BLaER1 (cell line): ENCODE measurements around the gene PARK7.

Experiments used
- H3K27ac ChIP-seq: shearing (Covaris generic); formaldehyde crosslinking; 2 replicates; pipeline ENCODE4 v1.8.1; 2022
- H3K27me3 ChIP-seq: shearing (Covaris generic); formaldehyde crosslinking; 2 replicates; pipeline ENCODE4 v1.8.1; 2022
- H3K36me3 ChIP-seq: shearing (Covaris generic); formaldehyde crosslinking; 2 replicates; pipeline ENCODE4 v1.8.1; 2022
- H3K4me1 ChIP-seq: shearing (Covaris generic); formaldehyde crosslinking; 2 replicates; pipeline ENCODE4 v1.8.1; 2022
- H3K4me2 ChIP-seq: shearing (Covaris generic); formaldehyde crosslinking; 2 replicates; pipeline ENCODE4 v1.8.1; 2022
- H3K4me3 ChIP-seq: shearing (Covaris generic); formaldehyde crosslinking; 2 replicates; pipeline ENCODE4 v1.8.1; 2022
- H3K9ac ChIP-seq: shearing (Covaris generic); formaldehyde crosslinking; 2 replicates; pipeline ENCODE4 v1.8.1; 2022
- H3K9me3 ChIP-seq: shearing (Covaris generic); formaldehyde crosslinking; 2 replicates; pipeline ENCODE4 v1.8.1; 2022
- H4K20me1 ChIP-seq: shearing (Covaris generic); formaldehyde crosslinking; 2 replicates; pipeline ENCODE4 v1.8.1; 2022
- Cebpa-rat ChIP-seq: shearing (Covaris generic); IDR thresholded peaks from 2 replicates; pipeline ENCODE4 v1.8.1; 2022

The PARK7 gene

GRCh38 chr1:7992885-7993284, 31.4 kb downstream of the PARK7 start:
- H4K20me1 ChIP-seq, result no peaks in the 10 kb centered on the region
- TF ChIP-seq Cebpa-rat, result no peak
- H3K27me3 ChIP-seq, result no peaks in the 10 kb centered on the region
- H3K36me3 ChIP-seq, result peaks cover 27% of the 10 kb centered on the region
- H3K4me3 ChIP-seq, result no peak overlapping the region
- no peak overlapping the region for H3K9ac ChIP-seq
- no peak overlapping the region for H3K27ac ChIP-seq
- H3K9me3 ChIP-seq, result no peaks in the 10 kb centered on the region
- peaks cover 21% of the 10 kb centered on the region for H3K4me1 ChIP-seq
- H3K4me2 ChIP-seq, result peak overlapping the region; percentile 73

DNA sequence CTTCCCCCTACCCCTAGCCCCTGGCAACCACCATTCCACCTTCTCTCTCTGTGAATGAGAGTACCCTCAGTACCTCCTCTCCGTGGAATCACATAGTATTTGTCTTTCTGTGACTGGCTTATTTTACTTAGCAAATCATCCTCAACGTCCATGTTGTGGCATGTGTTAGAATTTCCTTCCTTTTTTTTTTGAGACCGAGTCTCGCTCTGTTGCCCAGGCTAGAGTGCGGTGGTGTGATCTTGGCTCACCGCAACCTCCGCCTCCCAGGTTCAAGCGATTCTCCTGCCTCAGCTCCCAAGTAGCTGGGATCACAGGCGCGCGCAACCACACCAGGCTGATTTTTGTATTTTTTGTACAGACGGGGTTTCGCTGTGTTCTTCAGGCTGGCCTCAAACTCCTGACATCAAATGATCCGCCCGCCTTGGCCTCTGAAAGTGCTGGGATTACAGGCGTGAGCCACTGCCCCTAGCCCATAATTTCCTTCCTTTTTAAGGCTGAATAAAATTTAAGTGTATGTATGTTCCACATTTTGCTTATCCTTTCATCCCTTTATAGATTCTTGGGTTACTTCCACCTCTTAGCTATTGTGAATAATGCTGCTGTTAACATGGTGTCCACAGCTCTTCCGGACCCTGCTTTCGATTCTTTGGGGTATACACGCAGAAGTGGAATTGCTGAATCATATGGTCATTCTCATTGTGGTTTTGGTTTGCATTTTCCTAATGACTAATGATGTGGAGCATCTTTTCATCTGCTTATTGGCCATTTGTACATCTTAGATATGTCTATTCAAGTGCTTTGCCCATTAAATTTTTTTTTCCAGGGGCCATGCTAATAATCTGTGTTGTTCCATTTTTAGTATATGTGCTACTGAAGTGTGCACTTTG, 32.3 kb downstream of the PARK7 start:
- Histone ChIP-seq H3K4me1 (peaks cover 21% of the 10 kb centered on the region), H3K36me3 (peaks cover 23% of the 10 kb centered on the region), H3K9ac (no peak overlapping the region), H3K4me2 (peak overlapping the region; percentile 73), H3K9me3 (no peaks in the 10 kb centered on the region), H3K4me3 (no peak overlapping the region), H3K27me3 (no peaks in the 10 kb centered on the region), H3K27ac (no peak overlapping the region), H4K20me1 (no peaks in the 10 kb centered on the region)
- TF ChIP-seq Cebpa-rat, result no peak

DNA sequence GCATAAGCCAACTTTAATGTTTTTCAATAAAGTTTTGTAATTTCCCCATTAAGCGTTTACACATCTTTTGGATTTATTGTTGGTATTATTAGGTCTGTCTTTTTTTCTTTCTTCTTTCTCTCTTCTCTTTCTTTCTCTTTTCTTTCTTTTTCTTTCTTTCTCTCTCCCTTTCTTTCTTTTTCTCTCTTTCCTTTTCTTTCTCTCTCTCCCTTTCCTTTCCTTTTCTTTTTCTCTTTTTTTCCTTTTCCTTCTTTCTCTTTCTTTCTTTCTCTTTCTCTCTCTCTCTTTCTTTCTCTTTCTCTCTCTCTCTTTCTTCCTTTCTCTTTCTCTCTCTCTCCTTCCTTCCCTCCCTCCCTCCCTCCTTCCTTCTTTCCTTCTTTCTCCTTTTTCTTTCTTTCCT, 33.3 kb downstream of the PARK7 start:
- peaks cover 21% of the 10 kb centered on the region for H3K4me1 ChIP-seq
- no peaks in the 10 kb centered on the region for H4K20me1 ChIP-seq
- H3K27ac ChIP-seq, result no peak overlapping the region
- H3K9me3 ChIP-seq, result no peaks in the 10 kb centered on the region
- H3K9ac ChIP-seq, result no peak overlapping the region
- no peak overlapping the region for H3K4me3 ChIP-seq
- peaks cover 13% of the 10 kb centered on the region for H3K36me3 ChIP-seq
- H3K4me2 ChIP-seq, result peak overlapping the region; percentile 73; the same call in 1 of the 2 replicates
- H3K27me3 ChIP-seq, result no peaks in the 10 kb centered on the region
- TF ChIP-seq Cebpa-rat, result no peak

DNA sequence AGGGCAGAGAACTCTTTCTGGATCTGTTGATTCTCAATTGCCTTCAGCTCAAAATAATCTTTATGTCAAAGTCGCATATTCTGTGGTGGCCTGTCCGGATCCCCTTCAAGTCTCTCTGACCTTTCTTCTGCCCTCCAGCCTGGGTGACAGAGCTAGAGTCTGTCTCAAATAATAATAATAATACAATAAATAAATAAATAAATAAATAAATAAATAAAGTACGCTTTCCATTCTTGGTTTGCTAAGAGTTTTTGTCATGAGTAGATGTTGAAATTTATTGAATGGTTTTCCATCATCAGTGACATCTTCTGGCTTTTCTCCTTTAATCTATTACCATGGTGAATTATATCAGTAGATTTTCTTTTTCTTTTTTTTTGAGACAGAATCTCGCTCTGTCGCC, 33.9 kb downstream of the PARK7 start:
- no peak overlapping the region for H3K4me3 ChIP-seq
- H3K4me2 ChIP-seq, result no peak overlapping the region
- H4K20me1 ChIP-seq, result no peaks in the 10 kb centered on the region
- no peaks in the 10 kb centered on the region for H3K27me3 ChIP-seq
- H3K9me3 ChIP-seq, result no peaks in the 10 kb centered on the region
- no peak for TF ChIP-seq Cebpa-rat
- peaks cover 7% of the 10 kb centered on the region; the same call in 1 of the 2 replicates for H3K36me3 ChIP-seq
- H3K9ac ChIP-seq, result no peak overlapping the region
- no peak overlapping the region for H3K27ac ChIP-seq
- H3K4me1 ChIP-seq, result peaks cover 21% of the 10 kb centered on the region

GRCh38 chr1:8002329-8002910, 40.9 kb downstream of the PARK7 start:
- Histone ChIP-seq H3K9ac (no peak overlapping the region), H3K27me3 (no peaks in the 10 kb centered on the region), H3K27ac (no peak overlapping the region), H3K4me1 (peaks cover 11% of the 10 kb centered on the region), H3K4me2 (no peak overlapping the region), H3K4me3 (no peak overlapping the region), H3K36me3 (no peaks in the 10 kb centered on the region), H3K9me3 (no peaks in the 10 kb centered on the region), H4K20me1 (no peaks in the 10 kb centered on the region)
- TF ChIP-seq Cebpa-rat, result no peak

DNA sequence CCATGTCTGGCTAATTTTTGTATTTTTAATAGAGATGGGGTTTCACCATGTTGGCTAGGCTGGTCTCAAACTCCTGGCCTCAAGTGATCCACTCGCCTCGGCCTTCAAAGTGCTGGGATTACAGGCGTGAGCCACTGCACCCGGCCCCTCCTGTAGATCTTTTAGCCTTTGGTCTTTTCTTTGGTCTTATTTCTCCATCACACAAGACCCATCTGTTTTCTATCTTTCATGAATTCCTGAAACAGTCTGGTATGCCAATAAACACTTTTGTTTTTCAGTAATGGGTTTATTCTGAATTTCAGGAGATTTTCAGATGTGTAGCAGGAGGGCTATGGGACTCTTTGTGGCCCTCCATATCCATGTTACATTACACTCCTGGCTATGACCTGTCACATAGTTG, 41.4 kb downstream of the PARK7 start:
- no peaks in the 10 kb centered on the region for H3K9me3 ChIP-seq
- no peaks in the 10 kb centered on the region for H3K27me3 ChIP-seq
- no peak overlapping the region for H3K27ac ChIP-seq
- no peak overlapping the region for H3K9ac ChIP-seq
- H3K4me2 ChIP-seq, result no peak overlapping the region
- H3K36me3 ChIP-seq, result no peaks in the 10 kb centered on the region
- no peak for TF ChIP-seq Cebpa-rat
- H3K4me1 ChIP-seq, result peaks cover 11% of the 10 kb centered on the region
- H3K4me3 ChIP-seq, result no peak overlapping the region
- no peaks in the 10 kb centered on the region for H4K20me1 ChIP-seq

GRCh38 chr1:8003438-8004112, 42.1 kb downstream of the PARK7 start:
- no peaks in the 10 kb centered on the region for H3K27me3 ChIP-seq
- no peaks in the 10 kb centered on the region for H4K20me1 ChIP-seq
- H3K27ac ChIP-seq, result no peak overlapping the region
- H3K4me2 ChIP-seq, result no peak overlapping the region
- H3K4me3 ChIP-seq, result no peak overlapping the region
- no peaks in the 10 kb centered on the region for H3K36me3 ChIP-seq
- no peaks in the 10 kb centered on the region for H3K9me3 ChIP-seq
- H3K9ac ChIP-seq, result no peak overlapping the region
- no peak for TF ChIP-seq Cebpa-rat
- H3K4me1 ChIP-seq, result peaks cover 11% of the 10 kb centered on the region

GRCh38 chr1:8004113-8004802, 42.7 kb downstream of the PARK7 start:
- Histone ChIP-seq H3K4me1 (peaks cover 15% of the 10 kb centered on the region), H3K4me2 (no peak overlapping the region), H3K4me3 (no peak overlapping the region), H4K20me1 (no peaks in the 10 kb centered on the region), H3K9me3 (no peaks in the 10 kb centered on the region), H3K27me3 (no peaks in the 10 kb centered on the region), H3K9ac (no peak overlapping the region), H3K36me3 (no peaks in the 10 kb centered on the region), H3K27ac (no peak overlapping the region)
- TF ChIP-seq Cebpa-rat, result no peak

DNA sequence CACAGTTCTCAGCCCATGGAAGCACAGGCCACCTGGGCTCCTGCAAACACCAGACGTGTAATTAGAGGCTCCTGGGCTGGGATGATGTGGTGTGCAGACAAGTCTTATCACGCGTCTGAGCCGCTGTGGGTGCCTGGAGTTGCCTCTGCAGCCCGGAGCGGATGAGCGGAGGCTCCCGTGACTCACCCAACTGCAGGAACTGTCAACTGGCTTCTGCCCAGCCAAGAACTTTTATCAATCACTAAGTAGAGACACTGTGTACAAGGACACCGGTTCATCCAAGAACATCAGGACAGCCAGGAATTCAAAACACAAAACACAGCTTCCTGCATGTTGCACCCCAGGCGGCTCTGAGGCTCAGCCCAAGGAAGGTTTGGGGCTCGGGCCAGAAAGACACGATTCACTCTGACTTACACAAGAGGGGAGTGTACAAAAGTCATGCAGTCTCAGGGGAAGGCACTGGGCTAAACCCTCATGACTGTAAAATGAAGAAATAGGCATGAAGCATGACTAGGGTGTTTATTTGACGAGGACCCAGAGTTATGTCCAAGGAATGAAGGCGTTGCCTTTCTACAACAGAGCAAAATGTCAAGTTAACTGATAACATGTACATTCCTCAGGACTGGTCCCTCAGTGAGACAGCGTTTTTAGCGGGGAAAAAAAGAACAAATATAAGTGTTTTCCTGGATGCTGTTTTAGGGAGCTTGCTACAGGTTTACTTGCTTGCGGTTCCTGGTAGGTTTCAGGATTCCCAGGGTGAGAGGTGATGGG, 43.5 kb downstream of the PARK7 start:
- no peaks in the 10 kb centered on the region for H3K27me3 ChIP-seq
- peak overlapping the region; percentile 20 for H3K4me2 ChIP-seq
- no peaks in the 10 kb centered on the region for H3K36me3 ChIP-seq
- TF ChIP-seq Cebpa-rat, result no peak
- no peak overlapping the region for H3K27ac ChIP-seq
- no peak overlapping the region for H3K4me3 ChIP-seq
- peaks cover 22% of the 10 kb centered on the region for H3K4me1 ChIP-seq
- H3K9me3 ChIP-seq, result no peaks in the 10 kb centered on the region
- H3K9ac ChIP-seq, result no peak overlapping the region
- no peaks in the 10 kb centered on the region for H4K20me1 ChIP-seq
